GM10266 (cell line): ENCODE results near the gene TCERG1.

ENCODE experiments used
- DNase-seq: peaks from one replicate; pipeline ENCODE4 v3.0.0; 2012; ENCODE audit errors: extremely low spot score
- CTCF ChIP-seq: IDR thresholded peaks from 2 replicates; pipeline ENCODE4 v1.5.1; 2012; ENCODE audit warnings: mild to moderate bottlenecking, low read depth; ENCODE audit not compliant: control insufficient read depth, insufficient read depth; ENCODE audit errors: missing control alignments

The TCERG1 gene

DNA sequence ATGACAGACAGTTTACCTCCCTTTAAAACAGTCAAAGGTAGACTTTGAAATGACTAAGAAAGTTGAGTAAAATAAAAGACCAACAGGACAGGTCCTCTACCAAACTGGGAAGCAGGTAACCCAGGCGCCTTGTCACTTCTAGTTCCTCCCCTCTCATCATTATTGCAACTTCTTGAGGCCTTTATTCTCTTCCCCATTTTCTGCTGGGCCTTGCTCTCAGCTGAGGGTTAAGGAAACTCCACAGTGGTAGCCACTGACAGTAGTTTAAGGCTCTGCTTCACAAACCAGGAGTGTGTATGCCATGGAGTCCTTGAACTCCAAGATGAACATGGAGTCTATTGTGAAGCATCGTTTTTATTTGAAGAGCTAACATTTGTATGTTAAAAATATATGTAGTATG is 36.9 kb upstream of the TCERG1 start:
- no peak for DNase-seq

DNA sequence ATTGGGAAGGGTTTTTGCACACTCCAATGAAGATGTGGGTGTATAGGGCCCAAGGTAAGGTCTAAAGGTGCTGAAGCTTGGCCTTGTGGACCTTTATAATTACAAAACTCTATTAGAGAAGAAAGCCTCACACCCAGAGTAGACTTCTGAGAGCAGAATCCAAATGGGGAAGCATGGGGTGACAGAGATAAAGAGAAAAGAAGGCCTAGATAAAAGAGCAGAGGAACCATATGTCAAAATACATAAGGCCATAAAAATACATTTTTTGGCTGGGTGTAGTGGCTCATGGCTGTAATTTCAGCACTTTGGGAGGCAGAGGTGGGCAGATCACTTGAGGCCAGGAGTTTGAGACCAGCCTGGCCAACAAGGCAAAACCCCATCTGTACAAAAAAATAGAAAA is 27.4 kb upstream of the TCERG1 start:
- DNase-seq, result no peak
- no peak for TF ChIP-seq CTCF

More for the DNA sequence above, 36.9 kb upstream of the TCERG1 start:
- TF ChIP-seq CTCF, result no peak

- no peak for DNase-seq
- TF ChIP-seq CTCF, result no peak
Measured at GRCh38 chr5:146425023-146425422, 22.1 kb upstream of the TCERG1 start.

- DNase-seq, result no peak
- TF ChIP-seq CTCF, result no peak
Measured at GRCh38 chr5:146426305-146426704, 20.8 kb upstream of the TCERG1 start.

GRCh38 chr5:146426853-146427618 is 20.1 kb upstream of the TCERG1 start:
- peak; percentile 52 for DNase-seq
- peak; percentile 70 for TF ChIP-seq CTCF

GRCh38 chr5:146427619-146427997 is 19.5 kb upstream of the TCERG1 start:
- DNase-seq, result no peak
- TF ChIP-seq CTCF, result no peak

DNA sequence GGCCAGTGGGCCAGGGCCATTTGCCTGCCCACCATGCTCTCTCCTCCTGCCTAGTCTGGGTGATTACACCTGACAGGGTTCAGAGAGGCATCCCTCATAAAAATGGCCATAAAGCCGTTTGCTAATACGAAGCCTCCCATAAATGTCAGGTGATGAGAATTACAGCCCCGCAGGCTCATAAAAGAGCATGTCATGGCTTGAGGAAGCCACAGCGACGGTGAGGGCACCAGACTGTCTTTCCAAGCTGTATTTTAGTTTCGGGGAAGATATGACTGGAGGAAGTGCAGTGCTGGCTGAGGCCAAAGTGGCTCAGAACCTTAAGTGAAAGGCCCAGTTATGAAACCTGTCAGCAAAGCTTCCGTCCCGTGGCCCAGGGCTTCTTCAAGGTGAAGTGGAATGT is 18.5 kb upstream of the TCERG1 start:
- no peak for DNase-seq
- TF ChIP-seq CTCF, result no peak
